WTC11 (cell line): ENCODE measurements around the gene CD82. TPM values are rescaled to one million over a fixed set of nuclear protein-coding genes. Genes with fewer than 3 reads are reported as not detected.

Source experiments
- ATAC-seq: fragments of 200-7000 bp; cut with Tn5 transposase; 2 replicates; pipeline ENCODE4 v1.10.0; 2021; ENCODE audit warnings: mild to moderate bottlenecking, moderate library complexity
- CTCF ChIA-PET: fragments of 300-600 bp; sonication (Branson Sonifier 250); formaldehyde crosslinking; loops from one replicate; lab custom pipeline; 2021; ENCODE audit warnings: antibody characterized with exemption; lab: Charles Lee
- POLR2A ChIA-PET: fragments of 350-600 bp; sonication (Branson Sonifier 250); formaldehyde crosslinking; loops from one replicate; lab custom pipeline; 2021; ENCODE audit warnings: antibody characterized with exemption; lab: Charles Lee
- DNase-seq: peaks from one replicate; pipeline ENCODE4 v3.0.0; 2021; ENCODE audit warnings: low spot score
- H3K27ac Mint-ChIP-seq: 2 replicates; pipeline ENCODE4 v1.8.0; 2021; ENCODE audit warnings: mixed read lengths
- H3K27me3 Mint-ChIP-seq: 2 replicates; pipeline ENCODE4 v1.8.0; 2021; ENCODE audit warnings: low read depth, mild to moderate bottlenecking, moderate library complexity, mixed read lengths
- H3K36me3 Mint-ChIP-seq: 2 replicates; pipeline ENCODE4 v1.8.0; 2021; ENCODE audit warnings: mixed read lengths
- H3K4me1 Mint-ChIP-seq: 2 replicates; pipeline ENCODE4 v1.8.0; 2022; ENCODE audit warnings: mixed read lengths
- H3K4me3 Mint-ChIP-seq: 2 replicates; pipeline ENCODE4 v1.8.0; 2021; ENCODE audit warnings: mild to moderate bottlenecking, moderate library complexity, mixed read lengths
- H3K9me3 Mint-ChIP-seq: 2 replicates; pipeline ENCODE4 v1.8.0; 2021; ENCODE audit warnings: mixed read lengths
- CBFB ChIP-seq: sonication (generic); formaldehyde crosslinking; IDR thresholded peaks from 2 replicates; pipeline ENCODE4 v1.8.1; 2022; ENCODE audit warnings: mild to moderate bottlenecking, low read depth, missing genetic modification reagents
- CREM ChIP-seq: sonication (generic); formaldehyde crosslinking; IDR thresholded peaks from 2 replicates; pipeline ENCODE4 v1.8.1; 2022; ENCODE audit warnings: mild to moderate bottlenecking, missing genetic modification reagents, moderate library complexity
- EMX1 ChIP-seq: fragments of 250-450 bp; sonication (Bioruptor Pico); IDR thresholded peaks from 2 replicates; pipeline ENCODE4 v1.8.0; 2021; ENCODE audit warnings: mild to moderate bottlenecking
- ESRRA ChIP-seq: sonication (generic); formaldehyde crosslinking; IDR thresholded peaks from 2 replicates; pipeline ENCODE4 v1.8.1; 2022; ENCODE audit warnings: mild to moderate bottlenecking, missing genetic modification reagents, borderline replicate concordance
- GTF2I ChIP-seq: fragments of 250-450 bp; sonication (Bioruptor Pico); conservative IDR thresholded peaks from 2 replicates; pipeline ENCODE4 v1.4.0; 2021; ENCODE audit warnings: mild to moderate bottlenecking
- HMGA2 ChIP-seq: fragments of 250-450 bp; sonication (Bioruptor Pico); IDR thresholded peaks from 2 replicates; pipeline ENCODE4 v1.4.0; 2021; ENCODE audit warnings: mild to moderate bottlenecking, moderate library complexity
- NFYB ChIP-seq: sonication (generic); formaldehyde crosslinking; conservative IDR thresholded peaks from 2 replicates; pipeline ENCODE4 v1.8.0; 2022; ENCODE audit warnings: low read depth, missing genetic modification reagents
- PRRX2 ChIP-seq: fragments of 250-450 bp; sonication (Bioruptor Pico); IDR thresholded peaks from 2 replicates; pipeline ENCODE4 v1.8.0; 2021; ENCODE audit warnings: mild to moderate bottlenecking
- RELA ChIP-seq: sonication (generic); formaldehyde crosslinking; IDR thresholded peaks from 2 replicates; pipeline ENCODE4 v1.8.1; 2022; ENCODE audit warnings: missing genetic modification reagents, mild to moderate bottlenecking, borderline replicate concordance
- SOX15 ChIP-seq: fragments of 250-450 bp; sonication (Bioruptor Pico); IDR thresholded peaks from 2 replicates; pipeline ENCODE4 v1.9.0; 2021; ENCODE audit warnings: mild to moderate bottlenecking
- SP1 ChIP-seq: sonication (generic); formaldehyde crosslinking; conservative IDR thresholded peaks from 2 replicates; pipeline ENCODE4 v1.8.1; 2022; ENCODE audit warnings: missing genetic modification reagents
- ZNF232 ChIP-seq: sonication (generic); formaldehyde crosslinking; IDR thresholded peaks from 2 replicates; pipeline ENCODE4 v1.8.0; 2022; ENCODE audit warnings: mild to moderate bottlenecking, missing genetic modification reagents
- ZNF263 ChIP-seq: sonication (generic); formaldehyde crosslinking; IDR thresholded peaks from 2 replicates; pipeline ENCODE4 v1.8.1; 2022; ENCODE audit warnings: low read depth, mild to moderate bottlenecking, moderate library complexity, missing genetic modification reagents
- total RNA-seq: library from RNA; stranded (reverse); gene quantifications from 3 replicates; pipeline ENCODE4 v1.2.3, GENCODE V29; 2021
- TF ChIP-seq, protein P1 (sequence below): sonication (generic); formaldehyde crosslinking; IDR thresholded peaks from 2 replicates; pipeline ENCODE4 v1.8.1; 2022; ENCODE audit warnings: mild to moderate bottlenecking, moderate library complexity, missing genetic modification reagents
- TF ChIP-seq, protein P2 (sequence below): sonication (generic); formaldehyde crosslinking; IDR thresholded peaks from 2 replicates; pipeline ENCODE4 v1.8.0; 2023; ENCODE audit warnings: missing genetic modification reagents, mild to moderate bottlenecking, borderline replicate concordance
- TF ChIP-seq, protein P3 (sequence below): sonication (generic); formaldehyde crosslinking; IDR thresholded peaks from 2 replicates; pipeline ENCODE4 v1.8.1; 2022; ENCODE audit warnings: mild to moderate bottlenecking, missing genetic modification reagents, moderate library complexity, borderline replicate concordance

The CD82 gene
- total RNA-seq, 1 experiment from 2014 or later = 15.5 TPM

- no peaks in the 10 kb centered on the region for H3K36me3 Mint-ChIP-seq
- no peak for TF ChIP-seq RELA (CRISPR knock-in tag)
- no peak for TF ChIP-seq SP1 (CRISPR knock-in tag)
- TF ChIP-seq, protein P1, sequence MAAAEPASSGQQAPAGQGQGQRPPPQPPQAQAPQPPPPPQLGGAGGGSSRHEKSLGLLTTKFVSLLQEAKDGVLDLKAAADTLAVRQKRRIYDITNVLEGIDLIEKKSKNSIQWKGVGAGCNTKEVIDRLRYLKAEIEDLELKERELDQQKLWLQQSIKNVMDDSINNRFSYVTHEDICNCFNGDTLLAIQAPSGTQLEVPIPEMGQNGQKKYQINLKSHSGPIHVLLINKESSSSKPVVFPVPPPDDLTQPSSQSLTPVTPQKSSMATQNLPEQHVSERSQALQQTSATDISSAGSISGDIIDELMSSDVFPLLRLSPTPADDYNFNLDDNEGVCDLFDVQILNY = no peak
- TF ChIP-seq CBFB (CRISPR knock-in tag) = no peak
- peaks cover 4% of the 10 kb centered on the region; the same call in 1 of the 2 replicates for H3K27me3 Mint-ChIP-seq
- DNase-seq = no peak
- H3K4me3 Mint-ChIP-seq = no peak overlapping the region
- no peaks in the 10 kb centered on the region for H3K9me3 Mint-ChIP-seq
- ChIA-PET CTCF (no interaction called here), POLR2A (no interaction called here)
- H3K27ac Mint-ChIP-seq = no peak overlapping the region
- peak; percentile 38 for ATAC-seq
- peaks cover 11% of the 10 kb centered on the region for H3K4me1 Mint-ChIP-seq
Observed at GRCh38 chr11:44519989-44520737, 45.3 kb upstream of the CD82 start.

DNA sequence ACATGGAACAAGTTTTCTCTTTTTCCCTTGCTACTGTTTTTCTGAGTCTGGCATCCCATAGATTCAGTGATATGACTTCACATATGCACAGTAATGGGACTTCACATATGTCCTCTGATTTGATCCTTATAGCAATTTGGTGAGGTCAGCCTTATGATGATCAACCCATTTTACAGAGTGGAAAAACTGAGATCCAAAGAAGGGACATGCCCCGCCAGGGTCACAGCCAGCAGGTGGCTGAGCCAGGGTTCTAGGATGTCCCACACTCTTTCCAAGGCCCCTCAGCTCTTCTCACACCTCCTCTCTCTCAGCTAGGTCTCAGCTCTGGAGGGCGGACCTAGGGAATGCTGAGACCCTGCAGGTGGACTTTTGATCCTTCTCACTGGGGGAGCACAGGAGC, 44.3 kb upstream of the CD82 start:
- CTCF ChIA-PET = no interaction called here
- H3K4me1 Mint-ChIP-seq = peaks cover 13% of the 10 kb centered on the region
- DNase-seq = no peak
- POLR2A ChIA-PET = no interaction called here
- peaks cover 4% of the 10 kb centered on the region; the same call in 1 of the 2 replicates for H3K27me3 Mint-ChIP-seq
- no peaks in the 10 kb centered on the region for H3K36me3 Mint-ChIP-seq
- TF ChIP-seq ZNF232 (CRISPR knock-in tag) (no peak), CREM (CRISPR knock-in tag) (no peak), HMGA2 (CRISPR knock-in tag) (no peak), EMX1 (CRISPR knock-in tag) (no peak), ESRRA (no peak), ZNF263 (CRISPR knock-in tag) (no peak), PRRX2 (CRISPR knock-in tag) (no peak), NFYB (CRISPR knock-in tag) (no peak), SOX15 (CRISPR knock-in tag) (no peak), SP1 (CRISPR knock-in tag) (no peak), GTF2I (CRISPR knock-in tag) (no peak)
- TF ChIP-seq, protein P1 = no peak
- TF ChIP-seq, protein P2, sequence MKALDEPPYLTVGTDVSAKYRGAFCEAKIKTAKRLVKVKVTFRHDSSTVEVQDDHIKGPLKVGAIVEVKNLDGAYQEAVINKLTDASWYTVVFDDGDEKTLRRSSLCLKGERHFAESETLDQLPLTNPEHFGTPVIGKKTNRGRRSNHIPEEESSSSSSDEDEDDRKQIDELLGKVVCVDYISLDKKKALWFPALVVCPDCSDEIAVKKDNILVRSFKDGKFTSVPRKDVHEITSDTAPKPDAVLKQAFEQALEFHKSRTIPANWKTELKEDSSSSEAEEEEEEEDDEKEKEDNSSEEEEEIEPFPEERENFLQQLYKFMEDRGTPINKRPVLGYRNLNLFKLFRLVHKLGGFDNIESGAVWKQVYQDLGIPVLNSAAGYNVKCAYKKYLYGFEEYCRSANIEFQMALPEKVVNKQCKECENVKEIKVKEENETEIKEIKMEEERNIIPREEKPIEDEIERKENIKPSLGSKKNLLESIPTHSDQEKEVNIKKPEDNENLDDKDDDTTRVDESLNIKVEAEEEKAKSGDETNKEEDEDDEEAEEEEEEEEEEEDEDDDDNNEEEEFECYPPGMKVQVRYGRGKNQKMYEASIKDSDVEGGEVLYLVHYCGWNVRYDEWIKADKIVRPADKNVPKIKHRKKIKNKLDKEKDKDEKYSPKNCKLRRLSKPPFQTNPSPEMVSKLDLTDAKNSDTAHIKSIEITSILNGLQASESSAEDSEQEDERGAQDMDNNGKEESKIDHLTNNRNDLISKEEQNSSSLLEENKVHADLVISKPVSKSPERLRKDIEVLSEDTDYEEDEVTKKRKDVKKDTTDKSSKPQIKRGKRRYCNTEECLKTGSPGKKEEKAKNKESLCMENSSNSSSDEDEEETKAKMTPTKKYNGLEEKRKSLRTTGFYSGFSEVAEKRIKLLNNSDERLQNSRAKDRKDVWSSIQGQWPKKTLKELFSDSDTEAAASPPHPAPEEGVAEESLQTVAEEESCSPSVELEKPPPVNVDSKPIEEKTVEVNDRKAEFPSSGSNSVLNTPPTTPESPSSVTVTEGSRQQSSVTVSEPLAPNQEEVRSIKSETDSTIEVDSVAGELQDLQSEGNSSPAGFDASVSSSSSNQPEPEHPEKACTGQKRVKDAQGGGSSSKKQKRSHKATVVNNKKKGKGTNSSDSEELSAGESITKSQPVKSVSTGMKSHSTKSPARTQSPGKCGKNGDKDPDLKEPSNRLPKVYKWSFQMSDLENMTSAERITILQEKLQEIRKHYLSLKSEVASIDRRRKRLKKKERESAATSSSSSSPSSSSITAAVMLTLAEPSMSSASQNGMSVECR (CRISPR knock-in tag) = no peak
- TF ChIP-seq, protein P3, sequence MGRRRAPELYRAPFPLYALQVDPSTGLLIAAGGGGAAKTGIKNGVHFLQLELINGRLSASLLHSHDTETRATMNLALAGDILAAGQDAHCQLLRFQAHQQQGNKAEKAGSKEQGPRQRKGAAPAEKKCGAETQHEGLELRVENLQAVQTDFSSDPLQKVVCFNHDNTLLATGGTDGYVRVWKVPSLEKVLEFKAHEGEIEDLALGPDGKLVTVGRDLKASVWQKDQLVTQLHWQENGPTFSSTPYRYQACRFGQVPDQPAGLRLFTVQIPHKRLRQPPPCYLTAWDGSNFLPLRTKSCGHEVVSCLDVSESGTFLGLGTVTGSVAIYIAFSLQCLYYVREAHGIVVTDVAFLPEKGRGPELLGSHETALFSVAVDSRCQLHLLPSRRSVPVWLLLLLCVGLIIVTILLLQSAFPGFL (CRISPR knock-in tag) = no peak
- TF ChIP-seq, all 79 proteins: peak for 0
- H3K4me3 Mint-ChIP-seq = no peak overlapping the region
- H3K27ac Mint-ChIP-seq = no peak overlapping the region
- ATAC-seq = no peak
- no peaks in the 10 kb centered on the region for H3K9me3 Mint-ChIP-seq
